PC-3 (cell line): Measurements from ENCODE around the gene HARBI1. TPM values are rescaled to one million over a fixed set of nuclear protein-coding genes. Genes with fewer than 3 reads are reported as not detected.

Source experiments
- ATAC-seq: fragments of 200-7000 bp; cut with Tn5 transposase; 2 replicates; pipeline ENCODE4 v1.9.1; 2020; ENCODE audit warnings: mild to moderate bottlenecking, moderate library complexity
- BruUV-seq: library from RNA; stranded (reverse); fragments of 400-500 nt; replicated peaks from 2 replicates; lab custom pipeline; 2021; lab: Mats Ljungman, UMichigan
- CTCF ChIA-PET: fragments of 300-600 bp; sonication (Branson Sonifier 250); formaldehyde crosslinking; loops from one replicate; lab custom pipeline; 2022; ENCODE audit warnings: antibody characterized with exemption; lab: Charles Lee
- POLR2A ChIA-PET: fragments of 300-600 bp; sonication (Branson Sonifier 250); formaldehyde crosslinking; loops from one replicate; lab custom pipeline; 2022; ENCODE audit warnings: antibody characterized with exemption; ENCODE audit not compliant: unreplicated experiment; lab: Charles Lee
- DNase-seq: peaks from one replicate; pipeline ENCODE4 v3.0.0-alpha.2; 2015
- H2AFZ ChIP-seq: fragments of 300-600 bp; sonication (generic); 2 replicates; pipeline ENCODE4 v1.6.0; 2016; ENCODE audit warnings: antibody characterized with exemption, low read length
- H3F3A ChIP-seq: fragments of 300-600 bp; sonication (generic); one replicate; pipeline ENCODE4 v1.6.0; 2017; ENCODE audit warnings: antibody characterized with exemption, low read length, control low read depth, mild to moderate bottlenecking; ENCODE audit not compliant: unreplicated experiment
- H3K27ac ChIP-seq: fragments of 300-600 bp; sonication (generic); 2 replicates; pipeline ENCODE4 v1.5.1; 2016; ENCODE audit warnings: mild to moderate bottlenecking, low read length
- H3K27me3 ChIP-seq: fragments of 300-600 bp; sonication (generic); 2 replicates; pipeline ENCODE4 v1.6.1; 2016; ENCODE audit warnings: low read length, mixed read lengths
- H3K36me3 ChIP-seq: fragments of 300-600 bp; sonication (generic); 2 replicates; pipeline ENCODE4 v1.6.1; 2016; ENCODE audit warnings: low read depth, mixed run types, low read length, mixed read lengths
- H3K4me1 ChIP-seq: fragments of 300-600 bp; sonication (generic); 2 replicates; pipeline ENCODE4 v1.5.1; 2016; ENCODE audit warnings: low read length; ENCODE audit not compliant: insufficient read depth
- H3K4me2 ChIP-seq: fragments of 300-600 bp; sonication (generic); 2 replicates; pipeline ENCODE4 v1.6.0; 2016; ENCODE audit warnings: low read length
- H3K4me3 ChIP-seq: fragments of 300-600 bp; sonication (generic); 2 replicates; pipeline ENCODE4 v1.5.1; 2016; ENCODE audit warnings: mild to moderate bottlenecking, low read length, mixed read lengths
- H3K79me2 ChIP-seq: fragments of 300-600 bp; sonication (generic); 2 replicates; pipeline ENCODE4 v1.6.1; 2017; ENCODE audit warnings: low read length, mixed read lengths
- H3K9ac ChIP-seq: fragments of 300-600 bp; sonication (generic); 2 replicates; pipeline ENCODE4 v1.6.0; 2016; ENCODE audit warnings: mild to moderate bottlenecking, low read length
- H3K9me2 ChIP-seq: fragments of 300-600 bp; sonication (generic); replicated peaks from 2 replicates; pipeline ENCODE4 v1.6.1; 2016; ENCODE audit warnings: mixed run types, low read length, mixed read lengths
- H3K9me3 ChIP-seq: fragments of 300-600 bp; sonication (generic); 2 replicates; pipeline ENCODE4 v1.6.1; 2016; ENCODE audit warnings: low read length, mixed read lengths
- H4K20me1 ChIP-seq: fragments of 300-600 bp; sonication (generic); 2 replicates; pipeline ENCODE4 v1.6.1; 2016; ENCODE audit warnings: low read length, mixed read lengths
- EZH2 ChIP-seq: fragments of 300-600 bp; sonication (generic); IDR thresholded peaks from one replicate; pipeline ENCODE4 v1.6.1; 2017; ENCODE audit warnings: antibody characterized with exemption, mild to moderate bottlenecking, low read length; ENCODE audit not compliant: unreplicated experiment
- EZH2phosphoT487 ChIP-seq: fragments of 300-600 bp; sonication (generic); IDR thresholded peaks from 2 replicates; pipeline ENCODE4 v1.6.1; 2018; ENCODE audit warnings: mild to moderate bottlenecking, antibody characterized with exemption, low read length, borderline replicate concordance
- intact Hi-C: fragments of 100-400 bp; cut with micrococcal nuclease; formaldehyde crosslinking; loops from 2 replicates; pipeline ENCODE4 v1.9.0; 2023
- total RNA-seq: library from RNA; depleted of rRNA; stranded (reverse); fragments of >200 nt; gene quantifications from 2 replicates; pipeline ENCODE4 v1.2.3, GENCODE V29; 2014
- TF ChIP-seq, protein P1 (sequence below): fragments of 300-600 bp; sonication (generic); conservative IDR thresholded peaks from 2 replicates; pipeline ENCODE4 v1.5.1; 2017; ENCODE audit warnings: antibody characterized with exemption, low read depth, mild to moderate bottlenecking, low read length

HARBI1 gene
- total RNA-seq, 1 experiment from 2014 or later = 1.7 TPM

DNA sequence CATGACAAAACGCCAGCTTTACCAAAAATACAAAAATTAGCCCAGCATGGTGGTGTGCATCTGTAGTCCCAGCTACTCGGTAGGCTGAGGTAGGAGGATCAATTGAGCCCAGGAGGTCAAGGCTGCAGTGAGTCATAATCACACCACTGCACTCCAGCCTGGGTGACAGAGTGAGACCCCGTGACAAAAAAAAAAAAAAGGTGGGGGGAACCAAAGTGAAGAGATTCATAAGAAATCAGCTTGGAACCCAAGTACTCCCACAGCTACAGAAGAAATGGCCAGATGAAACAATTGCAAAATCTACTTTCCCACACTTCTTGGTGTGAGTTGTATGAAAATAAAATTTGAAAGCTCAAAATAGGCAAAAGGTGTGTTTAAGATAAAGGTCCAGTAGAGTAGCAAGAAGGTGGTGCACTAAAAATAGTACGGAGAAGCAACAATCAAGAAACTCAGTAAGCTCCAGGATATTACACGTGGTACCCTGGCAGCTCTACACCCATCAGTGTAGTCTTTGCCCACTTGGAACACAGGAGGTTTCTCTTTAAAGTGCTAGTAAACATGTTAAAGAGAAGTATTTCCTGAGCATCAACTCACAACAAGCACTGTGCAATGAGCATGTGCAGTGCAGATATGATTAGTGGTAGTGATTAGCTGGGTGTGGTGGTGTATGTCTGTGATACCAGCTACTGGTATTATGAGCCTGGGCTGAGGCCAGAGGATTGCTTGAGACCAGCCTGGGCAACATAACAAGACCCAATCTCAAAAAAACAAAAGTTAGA lies 5.3 kb downstream of the HARBI1 start:
- Histone ChIP-seq H2AFZ (no peak overlapping the region), H3K27me3 (no peaks in the 10 kb centered on the region), H3K4me2 (no peak overlapping the region), H3K9me2 (no peaks in the 10 kb centered on the region), H3F3A (no peaks in the 10 kb centered on the region), H3K4me3 (no peak overlapping the region), H3K4me1 (peaks cover 11% of the 10 kb centered on the region), H3K9ac (no peak overlapping the region), H3K27ac (no peak overlapping the region), H3K79me2 (no peaks in the 10 kb centered on the region), H3K9me3 (no peaks in the 10 kb centered on the region), H3K36me3 (no peaks in the 10 kb centered on the region), H4K20me1 (no peaks in the 10 kb centered on the region)
- DNase-seq (no peak), ATAC-seq (no peak)
- TF ChIP-seq EZH2phosphoT487 = no peak
- no peak for TF ChIP-seq EZH2
- TF ChIP-seq, protein P1, sequence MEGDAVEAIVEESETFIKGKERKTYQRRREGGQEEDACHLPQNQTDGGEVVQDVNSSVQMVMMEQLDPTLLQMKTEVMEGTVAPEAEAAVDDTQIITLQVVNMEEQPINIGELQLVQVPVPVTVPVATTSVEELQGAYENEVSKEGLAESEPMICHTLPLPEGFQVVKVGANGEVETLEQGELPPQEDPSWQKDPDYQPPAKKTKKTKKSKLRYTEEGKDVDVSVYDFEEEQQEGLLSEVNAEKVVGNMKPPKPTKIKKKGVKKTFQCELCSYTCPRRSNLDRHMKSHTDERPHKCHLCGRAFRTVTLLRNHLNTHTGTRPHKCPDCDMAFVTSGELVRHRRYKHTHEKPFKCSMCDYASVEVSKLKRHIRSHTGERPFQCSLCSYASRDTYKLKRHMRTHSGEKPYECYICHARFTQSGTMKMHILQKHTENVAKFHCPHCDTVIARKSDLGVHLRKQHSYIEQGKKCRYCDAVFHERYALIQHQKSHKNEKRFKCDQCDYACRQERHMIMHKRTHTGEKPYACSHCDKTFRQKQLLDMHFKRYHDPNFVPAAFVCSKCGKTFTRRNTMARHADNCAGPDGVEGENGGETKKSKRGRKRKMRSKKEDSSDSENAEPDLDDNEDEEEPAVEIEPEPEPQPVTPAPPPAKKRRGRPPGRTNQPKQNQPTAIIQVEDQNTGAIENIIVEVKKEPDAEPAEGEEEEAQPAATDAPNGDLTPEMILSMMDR = no peak
- ChIA-PET POLR2A (interaction anchor here (0.5 to 1.2 kb wide), 2 partner anchors 18 to 56 kb away, joined by 4 to 7 read pairs; partner anchors contain the start of gene AMBRA1), CTCF (interaction anchor here (0.6 kb wide), 1 partner anchor 228 kb away, joined by 6 read pairs; no protein-coding TSS in a partner anchor)
- intact Hi-C loops = no loop called here
- no TSS peak for BruUV-seq

DNA sequence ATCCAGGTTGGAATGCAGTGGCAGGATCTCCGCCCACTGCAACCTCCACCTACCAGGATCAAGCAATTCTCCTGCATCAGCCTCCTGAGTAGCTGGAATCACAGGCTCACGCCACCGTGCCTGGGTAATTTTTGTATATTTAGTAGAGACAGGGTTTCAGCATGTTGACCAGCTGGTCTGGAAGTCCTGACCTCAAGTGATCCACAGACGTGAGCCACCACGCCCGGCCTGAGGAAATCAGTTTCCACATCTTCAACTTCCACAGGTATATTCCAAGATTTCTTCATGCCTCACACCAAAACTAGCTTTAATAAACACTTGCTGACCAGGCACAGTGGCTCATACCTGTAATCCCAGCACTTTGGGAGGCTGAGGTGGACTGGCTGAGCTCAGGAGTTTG lies 7.6 kb downstream of the HARBI1 start:
- no peak overlapping the region for H3K4me3 ChIP-seq
- no peak overlapping the region for H3K4me2 ChIP-seq
- H2AFZ ChIP-seq = no peak overlapping the region
- no peaks in the 10 kb centered on the region for H3K27me3 ChIP-seq
- no peaks in the 10 kb centered on the region for H3K79me2 ChIP-seq
- ATAC-seq (no peak), DNase-seq (no peak)
- no peak overlapping the region for H3K27ac ChIP-seq
- intact Hi-C loops = no loop called here
- CTCF ChIA-PET = no interaction called here
- no peaks in the 10 kb centered on the region for H3F3A ChIP-seq
- POLR2A ChIA-PET = no interaction called here
- no peaks in the 10 kb centered on the region for H3K4me1 ChIP-seq
- H3K9me2 ChIP-seq = no peaks in the 10 kb centered on the region
- no peaks in the 10 kb centered on the region for H3K9me3 ChIP-seq
- no peaks in the 10 kb centered on the region for H4K20me1 ChIP-seq
- H3K9ac ChIP-seq = no peak overlapping the region
- TF ChIP-seq, protein P1 = no peak
- TF ChIP-seq EZH2 = no peak
- TF ChIP-seq EZH2phosphoT487 = no peak
- no peaks in the 10 kb centered on the region for H3K36me3 ChIP-seq
- BruUV-seq = no TSS peak

DNA sequence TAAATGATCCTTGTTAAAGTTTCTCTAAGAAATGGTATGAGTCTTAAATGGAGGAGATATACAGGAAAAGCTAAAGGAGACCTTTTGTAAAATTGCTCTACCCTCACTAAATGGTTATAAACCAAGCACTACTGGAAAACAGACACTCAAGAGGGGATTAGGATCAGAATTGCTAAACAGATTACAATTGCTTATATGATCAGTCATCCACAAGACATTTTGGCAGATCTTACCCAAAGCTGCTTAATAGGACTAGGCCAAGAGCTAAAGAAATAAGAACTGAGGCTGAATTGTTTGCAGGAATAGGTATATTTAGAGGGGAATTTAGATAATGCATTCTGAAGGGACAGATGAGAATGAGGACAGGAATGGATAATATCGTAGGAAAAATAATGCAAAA lies 9.5 kb downstream of the HARBI1 start:
- TF ChIP-seq EZH2phosphoT487 = no peak
- TF ChIP-seq, protein P1 = no peak
- no peak for TF ChIP-seq EZH2
- no TSS peak for BruUV-seq
- Histone ChIP-seq H3K79me2 (no peaks in the 10 kb centered on the region), H3K27ac (no peak overlapping the region), H3K36me3 (no peaks in the 10 kb centered on the region), H3K27me3 (no peaks in the 10 kb centered on the region), H3K4me2 (no peak overlapping the region), H3K9me3 (no peaks in the 10 kb centered on the region), H3K4me1 (no peaks in the 10 kb centered on the region), H4K20me1 (no peaks in the 10 kb centered on the region), H3K9ac (no peak overlapping the region), H3K4me3 (no peak overlapping the region), H3F3A (no peaks in the 10 kb centered on the region), H3K9me2 (no peaks in the 10 kb centered on the region), H2AFZ (no peak overlapping the region)
- DNase-seq (no peak), ATAC-seq (no peak)
- POLR2A ChIA-PET = interaction anchor here (0.6 kb wide), 1 partner anchor 107 kb away, joined by 4 read pairs; no protein-coding TSS in a partner anchor
- intact Hi-C loops = no loop called here
- CTCF ChIA-PET = no interaction called here
